NT2/D1 (cell line): Measurements from ENCODE around the gene GLP1R.

ENCODE experiments used
- SUZ12 ChIP-seq: IDR thresholded peaks from 2 replicates; pipeline ENCODE4 v1.6.1; 2011; ENCODE audit not compliant: insufficient read length, insufficient read depth; ENCODE audit errors: extremely low read depth
- YY1 ChIP-seq: IDR thresholded peaks from 2 replicates; pipeline ENCODE4 v1.6.1; 2011; ENCODE audit not compliant: insufficient read length, insufficient read depth
- ZNF274 ChIP-seq: IDR thresholded peaks from 2 replicates; pipeline ENCODE4 v1.6.1; 2011; ENCODE audit warnings: mild to moderate bottlenecking, low read depth, low read length

DNA sequence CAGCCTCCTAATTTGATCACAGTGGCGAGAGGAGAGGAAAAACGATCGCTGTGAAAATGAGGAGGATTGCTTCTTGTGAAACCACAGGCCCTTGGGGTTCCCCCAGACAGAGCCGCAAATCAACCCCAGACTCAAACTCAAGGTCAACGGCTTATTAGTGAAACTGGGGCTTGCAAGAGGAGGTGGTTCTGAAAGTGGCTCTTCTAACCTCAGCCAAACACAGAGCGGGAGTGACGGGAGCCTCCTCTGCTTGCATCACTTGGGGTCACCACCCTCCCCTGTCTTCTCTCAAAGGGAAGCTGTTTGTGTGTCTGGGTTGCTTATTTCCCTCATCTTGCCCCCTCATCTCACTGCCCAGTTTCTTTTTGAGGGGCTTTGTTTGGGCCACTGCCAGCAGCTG lies 37.7 kb downstream of the GLP1R start:
- no peak for TF ChIP-seq YY1
- no peak for TF ChIP-seq ZNF274
- TF ChIP-seq SUZ12 = no peak
